Common myeloid progenitor, CD34-positive (primary cell): ENCODE results near the gene USH1G.

Source experiments
- CTCF ChIA-PET: fragments of 350-600 bp; sonication (Branson Sonifier 250); formaldehyde crosslinking; loops from one replicate; lab custom pipeline; 2021; ENCODE audit warnings: antibody characterized with exemption; lab: Charles Lee
- POLR2A ChIA-PET: fragments of 350-600 bp; sonication (Branson Sonifier 250); formaldehyde crosslinking; loops from one replicate; lab custom pipeline; 2021; ENCODE audit warnings: antibody characterized with exemption; lab: Charles Lee
- DNase-seq, 3 donors: peaks; one replicate each; pipeline versions ENCODE4 v3.0.0 to v3.0.0-alpha.2; 2013
- H3K27ac ChIP-seq, 2 experiments: 1 replicate in 1 of 2; 2 replicates in 1 of 2; pipeline ENCODE4 v1.7.0; 2013; ENCODE audit warnings: inconsistent platforms in 2 of 2, low read length in 2 of 2, mild to moderate bottlenecking in 2 of 2, low read depth in 1 of 2, moderate library complexity in 1 of 2; ENCODE audit not compliant: severe bottlenecking in 2 of 2, insufficient read depth in 1 of 2, poor library complexity in 1 of 2
- H3K27me3 ChIP-seq, 5 experiments: replicated peaks in 2 of 5; 1 replicate in 3 of 5; 2 replicates in 2 of 5; pipeline versions ENCODE4 v1.6.1 to v1.7.0; 2013; ENCODE audit warnings: low read length in 4 of 5, mild to moderate bottlenecking in 2 of 5, moderate library complexity in 2 of 5, inconsistent platforms in 1 of 5; ENCODE audit not compliant: insufficient read depth in 5 of 5, control insufficient read depth in 4 of 5
- H3K36me3 ChIP-seq, 4 experiments: 1 replicate in 2 of 4; 2 replicates in 2 of 4; pipeline versions ENCODE4 v1.6.1 to v1.7.0; 2013; ENCODE audit warnings: low read length in 3 of 4, control low read depth in 1 of 4, mild to moderate bottlenecking in 1 of 4; ENCODE audit not compliant: control insufficient read depth in 4 of 4, insufficient read depth in 4 of 4
- H3K4me1 ChIP-seq, 4 experiments: 1 replicate in 3 of 4; 2 replicates in 1 of 4; pipeline versions ENCODE4 v1.6.1 to v1.7.1; 2013; ENCODE audit warnings: low read length in 3 of 4, mild to moderate bottlenecking in 3 of 4, control low read depth in 1 of 4, inconsistent platforms in 1 of 4, moderate library complexity in 1 of 4; ENCODE audit not compliant: control insufficient read depth in 4 of 4, insufficient read depth in 4 of 4; ENCODE audit errors: control extremely low read depth in 1 of 4
- H3K4me3 ChIP-seq, 7 experiments: 1 replicate in 4 of 7; 2 replicates in 3 of 7; pipeline versions ENCODE4 v1.5.1 to v1.7.0; 2013; ENCODE audit warnings: mild to moderate bottlenecking in 7 of 7, low read length in 6 of 7, moderate library complexity in 6 of 7, inconsistent platforms in 2 of 7, low read depth in 2 of 7, control low read depth in 1 of 7; ENCODE audit not compliant: insufficient read depth in 4 of 7, control insufficient read depth in 1 of 7; ENCODE audit errors: extremely low read depth in 1 of 7
- H3K9me3 ChIP-seq, 5 experiments: 1 replicate in 4 of 5; 2 replicates in 1 of 5; pipeline versions ENCODE4 v1.6.1 to v1.7.1; 2013; ENCODE audit warnings: low read length in 4 of 5, mild to moderate bottlenecking in 2 of 5, inconsistent platforms in 1 of 5, low read depth in 1 of 5, moderate library complexity in 1 of 5; ENCODE audit not compliant: control insufficient read depth in 4 of 5, insufficient read depth in 2 of 5; ENCODE audit errors: control extremely low read depth in 1 of 5
- WGBS: methylation state at CpG from one replicate; pipeline ENCODE4 v1.1.5; 2013; ENCODE audit not compliant: insufficient coverage; 5-methylcytosine and 5-hydroxymethylcytosine counted together

Gene USH1G

GRCh38 chr17:74954115-74954514, 31.1 kb upstream of the USH1G start:
- POLR2A ChIA-PET: no interaction called here
- CTCF ChIA-PET: interaction anchor here (0.9 kb wide), 1 partner anchor 40 kb away, joined by 3 read pairs; no protein-coding TSS in a partner anchor

GRCh38 chr17:74953134-74953687, 30.2 kb upstream of the USH1G start:
- 89% methylated on average over 10 of the region's 11 CpGs for WGBS
- ChIA-PET CTCF (interaction anchor here (0.5 to 1.0 kb wide), 3 partner anchors 20 to 135 kb away, joined by 3 read pairs; no protein-coding TSS in a partner anchor), POLR2A (no interaction called here)
- Histone ChIP-seq H3K27me3 (peaks cover 0 to 4% (median 0%) of the 10 kb centered on the region in 5 experiments), H3K4me3 (no peak overlapping the region), H3K27ac (no peak overlapping the region), H3K4me1 (no peaks in the 10 kb centered on the region), H3K36me3 (no peaks in the 10 kb centered on the region), H3K9me3 (peaks cover 0 to 4% (median 0%) of the 10 kb centered on the region in 5 experiments)
- DNase-seq: no peak

More at GRCh38 chr17:74954115-74954514, 31.1 kb upstream of the USH1G start:
- Histone ChIP-seq H3K9me3 (peaks cover 0 to 4% (median 0%) of the 10 kb centered on the region in 5 experiments), H3K27me3 (peaks cover 0 to 4% (median 0%) of the 10 kb centered on the region in 5 experiments), H3K27ac (no peak overlapping the region), H3K4me3 (no peak overlapping the region), H3K36me3 (no peaks in the 10 kb centered on the region), H3K4me1 (no peaks in the 10 kb centered on the region)
- WGBS: 94% methylated on average over 15 of the region's 15 CpGs
- DNase-seq: no peak

GRCh38 chr17:74952431-74953133, 29.5 kb upstream of the USH1G start:
- 79% methylated on average over 16 of the region's 24 CpGs for WGBS
- no peak for DNase-seq
- peaks cover 0 to 4% (median 0%) of the 10 kb centered on the region in 5 experiments for H3K9me3 ChIP-seq
- no peak overlapping the region for H3K4me3 ChIP-seq
- no peak overlapping the region for H3K27ac ChIP-seq
- peaks cover 0 to 4% (median 0%) of the 10 kb centered on the region in 5 experiments for H3K27me3 ChIP-seq
- H3K36me3 ChIP-seq: no peaks in the 10 kb centered on the region
- H3K4me1 ChIP-seq: no peaks in the 10 kb centered on the region
- CTCF ChIA-PET: interaction anchor here (1.0 kb wide), 2 partner anchors 19 to 27 kb away, joined by 3 read pairs; no protein-coding TSS in a partner anchor
- POLR2A ChIA-PET: no interaction called here

- Histone ChIP-seq H3K27ac (no peak overlapping the region), H3K27me3 (peaks cover 0 to 4% (median 0%) of the 10 kb centered on the region in 5 experiments), H3K9me3 (peaks cover 0 to 4% (median 0%) of the 10 kb centered on the region in 5 experiments), H3K4me3 (no peak overlapping the region), H3K4me1 (no peaks in the 10 kb centered on the region), H3K36me3 (no peaks in the 10 kb centered on the region)
- no peak for DNase-seq
- POLR2A ChIA-PET: no interaction called here
- 79% methylated on average over 31 of the region's 32 CpGs for WGBS
- CTCF ChIA-PET: interaction anchor here (1.0 to 1.9 kb wide), 3 partner anchors 9 to 27 kb away, joined by 3 to 4 read pairs (median 3); no protein-coding TSS in a partner anchor
Observed at GRCh38 chr17:74951680-74952421, 28.8 kb upstream of the USH1G start.

GRCh38 chr17:74951065-74951464, 28.0 kb upstream of the USH1G start:
- Histone ChIP-seq H3K4me1 (no peaks in the 10 kb centered on the region), H3K36me3 (no peaks in the 10 kb centered on the region), H3K4me3 (no peak overlapping the region), H3K9me3 (no peaks in the 10 kb centered on the region), H3K27me3 (peaks cover 0 to 4% (median 2%) of the 10 kb centered on the region in 5 experiments), H3K27ac (no peak overlapping the region)
- ChIA-PET CTCF (interaction anchor here (1.1 to 1.9 kb wide), 2 partner anchors 10 to 13 kb away, joined by 3 to 4 read pairs; no protein-coding TSS in a partner anchor), POLR2A (no interaction called here)
- no peak for DNase-seq
- WGBS: 86% methylated on average over 1 of the region's 3 CpGs

GRCh38 chr17:74950207-74950606, 27.2 kb upstream of the USH1G start:
- no peaks in the 10 kb centered on the region for H3K9me3 ChIP-seq
- H3K36me3 ChIP-seq: no peaks in the 10 kb centered on the region
- ChIA-PET CTCF (interaction anchor here (1.1 to 1.9 kb wide), 2 partner anchors 12 to 27 kb away, joined by 3 to 4 read pairs; partner anchors contain the start of genes OTOP2 and USH1G), POLR2A (no interaction called here)
- no peaks in the 10 kb centered on the region for H3K4me1 ChIP-seq
- DNase-seq: no peak
- peaks cover 0 to 7% (median 4%) of the 10 kb centered on the region in 5 experiments for H3K27me3 ChIP-seq
- 97% methylated on average over 3 of the region's 8 CpGs for WGBS
- H3K4me3 ChIP-seq: no peak overlapping the region
- H3K27ac ChIP-seq: no peak overlapping the region
